Measurements from ENCODE around the gene CHSY1. TPM values are rescaled to one million over a fixed set of nuclear protein-coding genes. Genes with fewer than 3 reads are reported as not detected.

CHSY1 gene
- total RNA-seq, 1 donor from 2014 or later: 28.0 TPM

DNA sequence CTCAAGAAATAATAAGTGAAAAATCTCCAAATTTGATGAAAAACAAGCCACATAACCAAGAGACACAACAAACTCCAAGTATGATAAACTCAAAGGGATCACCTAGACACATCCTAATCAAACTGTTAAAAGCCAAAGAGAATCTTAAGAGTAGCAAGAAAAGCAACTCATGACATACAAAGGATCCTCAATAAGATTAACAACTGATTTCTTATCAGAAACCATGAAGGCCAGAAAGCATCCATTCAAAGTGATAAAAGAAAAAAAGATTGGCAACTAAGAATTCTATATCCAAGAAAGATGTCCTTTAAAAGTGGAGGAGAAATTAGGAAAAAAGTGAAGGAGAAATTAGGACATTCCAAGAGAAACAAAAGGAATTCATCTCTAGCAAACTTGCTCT, 23.5 kb downstream of the CHSY1 start:
- H3K9me3 ChIP-seq: peaks cover 7% of the 10 kb centered on the region
- no peak for TF ChIP-seq POLR2A (IDR thresholded peaks at IDR 0.05)
- intact Hi-C loops (cut with DNase I): no loop called here

DNA sequence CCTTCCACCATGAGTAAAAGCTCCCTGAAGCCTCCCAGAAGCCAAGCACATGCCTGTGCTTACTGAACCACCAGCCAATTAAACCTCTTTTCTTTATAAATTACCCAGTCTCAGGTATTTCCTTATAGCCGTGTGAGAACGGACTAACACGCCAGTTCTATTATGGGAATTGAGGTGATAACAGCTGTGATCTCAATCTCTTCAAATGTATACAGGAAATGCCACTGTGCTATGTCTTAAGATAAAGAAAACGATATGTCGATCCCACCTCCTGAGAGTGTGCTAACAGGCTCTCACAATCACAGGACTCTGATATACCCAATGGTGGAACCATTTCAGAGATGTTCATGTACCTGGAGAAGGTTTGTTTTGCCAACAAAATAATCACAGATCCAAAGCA, 26.2 kb downstream of the CHSY1 start:
- peaks cover 32% of the 10 kb centered on the region for H3K4me1 ChIP-seq
- intact Hi-C loops (cut with DNase I): no loop called here
- H3K27me3 ChIP-seq: no peaks in the 10 kb centered on the region
- peaks cover 7% of the 10 kb centered on the region for H3K9me3 ChIP-seq
- no peak for DNase-seq (ENCODE audit: extremely low spot score in 2 of 2)
- no peak overlapping the region for H3K27ac ChIP-seq
- TF ChIP-seq, protein P1, sequence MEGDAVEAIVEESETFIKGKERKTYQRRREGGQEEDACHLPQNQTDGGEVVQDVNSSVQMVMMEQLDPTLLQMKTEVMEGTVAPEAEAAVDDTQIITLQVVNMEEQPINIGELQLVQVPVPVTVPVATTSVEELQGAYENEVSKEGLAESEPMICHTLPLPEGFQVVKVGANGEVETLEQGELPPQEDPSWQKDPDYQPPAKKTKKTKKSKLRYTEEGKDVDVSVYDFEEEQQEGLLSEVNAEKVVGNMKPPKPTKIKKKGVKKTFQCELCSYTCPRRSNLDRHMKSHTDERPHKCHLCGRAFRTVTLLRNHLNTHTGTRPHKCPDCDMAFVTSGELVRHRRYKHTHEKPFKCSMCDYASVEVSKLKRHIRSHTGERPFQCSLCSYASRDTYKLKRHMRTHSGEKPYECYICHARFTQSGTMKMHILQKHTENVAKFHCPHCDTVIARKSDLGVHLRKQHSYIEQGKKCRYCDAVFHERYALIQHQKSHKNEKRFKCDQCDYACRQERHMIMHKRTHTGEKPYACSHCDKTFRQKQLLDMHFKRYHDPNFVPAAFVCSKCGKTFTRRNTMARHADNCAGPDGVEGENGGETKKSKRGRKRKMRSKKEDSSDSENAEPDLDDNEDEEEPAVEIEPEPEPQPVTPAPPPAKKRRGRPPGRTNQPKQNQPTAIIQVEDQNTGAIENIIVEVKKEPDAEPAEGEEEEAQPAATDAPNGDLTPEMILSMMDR (IDR thresholded peaks at IDR 0.05): no peak
- no peak for TF ChIP-seq POLR2AphosphoS5 (IDR thresholded peaks at IDR 0.05; ENCODE audit: insufficient read depth in 1 of 2, low read depth in 1 of 2)
- no peak for TF ChIP-seq POLR2A (IDR thresholded peaks at IDR 0.05)
- H3K4me3 ChIP-seq: no peak overlapping the region
- no peaks in the 10 kb centered on the region for H3K36me3 ChIP-seq

More for the DNA sequence above, 23.5 kb downstream of the CHSY1 start:
- H3K4me1 ChIP-seq: peaks cover 34% of the 10 kb centered on the region
- no peak for DNase-seq (ENCODE audit: extremely low spot score in 2 of 2)
- no peak overlapping the region for H3K4me3 ChIP-seq
- H3K36me3 ChIP-seq: no peaks in the 10 kb centered on the region
- no peaks in the 10 kb centered on the region for H3K27me3 ChIP-seq
- no peak overlapping the region for H3K27ac ChIP-seq

DNA sequence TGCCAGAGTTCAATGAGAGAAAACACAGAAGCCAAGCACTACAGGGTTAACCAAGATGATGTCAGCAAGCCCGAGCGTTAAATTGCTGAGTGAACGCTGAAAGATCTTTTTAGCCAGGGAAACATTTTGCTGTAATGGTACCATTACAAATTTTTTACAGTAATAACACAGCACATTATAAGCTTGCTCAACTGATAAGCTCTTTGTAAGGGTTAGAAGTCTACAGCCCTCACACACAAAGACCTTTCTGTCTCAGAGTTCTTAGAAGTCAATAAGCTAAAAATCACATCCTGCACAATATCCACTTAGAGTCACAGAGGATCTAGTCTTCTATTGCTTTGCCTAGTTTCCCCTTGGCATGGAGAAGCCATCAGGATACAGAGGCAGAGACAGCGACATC, 29.9 kb downstream of the CHSY1 start:
- intact Hi-C loops (cut with DNase I): no loop called here
- no peak for DNase-seq (ENCODE audit: extremely low spot score in 2 of 2)
- H3K4me3 ChIP-seq: no peak overlapping the region
- H3K27me3 ChIP-seq: no peaks in the 10 kb centered on the region
- H3K9me3 ChIP-seq: no peaks in the 10 kb centered on the region
- TF ChIP-seq POLR2AphosphoS5 (IDR thresholded peaks at IDR 0.05; ENCODE audit: insufficient read depth in 1 of 2, low read depth in 1 of 2) (no peak), POLR2A (IDR thresholded peaks at IDR 0.05) (no peak)
- TF ChIP-seq, protein P1 (IDR thresholded peaks at IDR 0.05): no peak
- H3K27ac ChIP-seq: no peak overlapping the region
- no peaks in the 10 kb centered on the region for H3K36me3 ChIP-seq
- peaks cover 37% of the 10 kb centered on the region for H3K4me1 ChIP-seq

DNA sequence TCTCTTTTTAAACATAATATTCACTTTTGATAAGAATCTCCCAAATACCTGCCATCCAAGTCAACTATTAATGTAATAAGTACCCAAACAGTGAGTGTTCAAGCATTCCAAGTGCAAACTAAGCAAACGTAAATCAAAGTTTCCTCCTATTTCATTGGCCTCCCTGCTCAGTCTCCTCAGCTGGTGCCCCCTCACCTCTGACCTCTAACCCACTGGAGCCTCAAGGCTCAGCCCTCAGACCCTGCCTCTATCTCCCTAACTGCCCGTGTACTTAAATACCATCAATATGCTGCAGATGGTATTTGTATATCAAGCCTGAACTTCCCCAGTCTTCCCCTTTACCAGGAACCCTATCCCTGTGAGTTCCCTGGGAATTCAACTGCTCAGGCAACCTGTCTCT, 31.8 kb downstream of the CHSY1 start:
- no peak overlapping the region for H3K27ac ChIP-seq
- no peaks in the 10 kb centered on the region for H3K9me3 ChIP-seq
- no peak for DNase-seq (ENCODE audit: extremely low spot score in 2 of 2)
- H3K36me3 ChIP-seq: no peaks in the 10 kb centered on the region
- TF ChIP-seq POLR2A (IDR thresholded peaks at IDR 0.05) (no peak), POLR2AphosphoS5 (IDR thresholded peaks at IDR 0.05; ENCODE audit: insufficient read depth in 1 of 2, low read depth in 1 of 2) (no peak)
- TF ChIP-seq, protein P1 (IDR thresholded peaks at IDR 0.05): no peak
- H3K4me1 ChIP-seq: peaks cover 52% of the 10 kb centered on the region
- no peaks in the 10 kb centered on the region for H3K27me3 ChIP-seq
- intact Hi-C loops (cut with DNase I): no loop called here
- H3K4me3 ChIP-seq: no peak overlapping the region

DNA sequence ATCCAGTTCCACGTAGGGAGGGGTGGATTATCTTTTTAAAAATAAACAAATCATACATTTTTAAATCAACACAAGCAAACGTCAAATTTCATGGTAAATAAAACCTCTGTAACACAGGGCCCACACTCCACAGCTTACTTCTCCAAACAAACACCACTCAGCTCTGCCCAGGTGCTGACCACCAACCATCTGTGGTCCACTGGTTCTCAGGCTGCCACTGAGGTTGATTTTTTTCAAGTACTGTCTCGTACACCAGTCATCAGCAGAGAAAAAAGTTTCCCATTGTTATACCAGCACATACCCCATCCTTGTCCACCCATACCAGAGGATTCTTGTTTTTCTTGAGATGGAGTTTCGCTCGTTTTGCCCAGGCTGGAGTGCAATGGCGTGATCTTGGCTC, 32.4 kb downstream of the CHSY1 start:
- intact Hi-C loops (cut with DNase I): no loop called here
- Histone ChIP-seq H3K27ac (no peak overlapping the region), H3K27me3 (no peaks in the 10 kb centered on the region), H3K4me3 (no peak overlapping the region), H3K36me3 (no peaks in the 10 kb centered on the region), H3K4me1 (peaks cover 49% of the 10 kb centered on the region), H3K9me3 (no peaks in the 10 kb centered on the region)
- DNase-seq (ENCODE audit: extremely low spot score in 2 of 2): no peak
- TF ChIP-seq, protein P1 (IDR thresholded peaks at IDR 0.05): no peak
- TF ChIP-seq POLR2AphosphoS5 (IDR thresholded peaks at IDR 0.05; ENCODE audit: insufficient read depth in 1 of 2, low read depth in 1 of 2) (no peak), POLR2A (IDR thresholded peaks at IDR 0.05) (no peak)

DNA sequence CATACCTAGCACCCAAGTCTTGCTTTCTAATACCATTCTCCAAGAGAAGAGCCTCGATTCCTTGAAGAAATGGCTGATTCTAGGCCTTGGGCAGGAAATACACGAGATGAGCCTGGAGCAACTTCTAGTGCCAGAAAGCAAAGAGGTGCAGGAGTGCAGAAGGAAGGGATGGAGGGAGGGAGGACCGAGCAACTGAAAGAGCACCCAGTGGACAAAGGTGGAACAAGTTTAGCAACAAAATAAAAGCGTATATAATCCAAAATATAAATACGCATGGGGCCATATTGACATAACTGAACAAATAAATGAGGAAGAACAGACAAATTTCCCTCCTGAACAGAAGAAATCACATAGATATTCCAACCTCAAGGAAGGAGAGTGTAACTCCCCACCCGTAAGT, 34.4 kb downstream of the CHSY1 start:
- intact Hi-C loops (cut with DNase I): no loop called here
- DNase-seq (ENCODE audit: extremely low spot score in 2 of 2): no peak
- no peak overlapping the region for H3K27ac ChIP-seq
- H3K4me3 ChIP-seq: no peak overlapping the region
- H3K27me3 ChIP-seq: no peaks in the 10 kb centered on the region
- H3K4me1 ChIP-seq: peaks cover 50% of the 10 kb centered on the region
- TF ChIP-seq POLR2A (IDR thresholded peaks at IDR 0.05) (no peak), POLR2AphosphoS5 (IDR thresholded peaks at IDR 0.05; ENCODE audit: insufficient read depth in 1 of 2, low read depth in 1 of 2) (no peak)
- TF ChIP-seq, protein P1 (IDR thresholded peaks at IDR 0.05): no peak
- no peaks in the 10 kb centered on the region for H3K9me3 ChIP-seq
- H3K36me3 ChIP-seq: no peaks in the 10 kb centered on the region
